ENCODE results near the gene KAT7.
A peak's percentile ranks its signal among the peaks of the same experiment; 100 is the strongest.

Gene KAT7

DNA sequence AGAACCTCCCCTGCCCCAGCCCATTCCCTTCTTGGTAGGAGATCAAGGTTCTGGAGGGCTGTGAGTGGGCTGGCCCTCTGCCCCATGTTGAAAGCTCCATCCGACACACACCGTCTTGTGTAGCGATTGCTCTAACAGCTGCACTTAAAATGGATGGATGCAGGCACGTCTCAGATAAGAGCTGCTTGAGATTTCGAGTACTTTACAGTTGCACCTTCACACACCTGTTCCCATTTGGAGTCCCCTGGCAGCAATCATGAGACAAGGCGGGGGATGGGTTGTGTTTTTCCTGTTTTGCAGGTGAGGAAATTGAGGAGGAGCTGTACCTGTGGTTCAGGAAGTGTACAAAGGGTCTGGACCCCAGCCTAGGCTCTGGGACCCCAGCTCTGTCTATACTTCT lies 85.0 kb downstream of the KAT7 start:
- DNase-seq: no peak

DNA sequence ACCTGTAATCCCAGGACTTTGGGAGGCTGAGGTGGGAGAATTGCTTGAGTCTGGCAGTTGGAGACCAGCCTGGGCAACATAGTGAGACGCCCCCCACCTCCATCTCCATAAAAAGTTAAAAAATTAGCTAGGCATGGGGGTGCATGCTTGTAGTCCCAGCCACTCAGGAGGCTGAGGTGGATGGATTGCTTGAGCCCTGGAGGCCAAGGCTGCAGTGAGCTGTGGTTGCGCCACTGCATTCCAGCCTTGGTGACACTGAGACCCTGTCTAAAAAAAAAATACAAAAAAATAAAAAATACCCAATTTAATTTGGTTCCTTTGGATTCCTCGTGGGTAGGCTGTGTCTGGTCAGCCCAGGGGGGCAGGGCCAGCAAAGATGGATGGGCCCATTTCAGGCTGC lies 85.4 kb downstream of the KAT7 start:
- no peak for DNase-seq

DNA sequence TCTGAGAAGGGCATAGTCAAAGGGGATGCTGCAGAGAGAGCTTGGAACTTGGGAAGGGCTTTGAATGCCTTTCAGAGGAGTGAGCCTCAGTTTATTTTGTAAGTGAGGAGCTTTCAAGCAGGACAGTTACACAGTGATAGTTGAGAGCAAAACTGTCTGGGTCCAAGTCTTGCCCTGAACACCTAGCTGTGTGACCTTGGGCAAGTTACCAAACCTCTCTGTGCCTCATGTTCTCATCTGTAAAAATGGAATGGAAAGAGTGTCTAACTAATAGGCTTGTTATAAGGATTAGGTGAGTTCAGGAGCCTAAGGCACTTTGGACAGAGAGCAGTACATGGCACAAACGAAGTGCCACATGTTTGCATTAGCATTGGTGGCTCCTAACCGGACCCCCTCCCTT lies 86.4 kb downstream of the KAT7 start:
- no peak for DNase-seq

DNA sequence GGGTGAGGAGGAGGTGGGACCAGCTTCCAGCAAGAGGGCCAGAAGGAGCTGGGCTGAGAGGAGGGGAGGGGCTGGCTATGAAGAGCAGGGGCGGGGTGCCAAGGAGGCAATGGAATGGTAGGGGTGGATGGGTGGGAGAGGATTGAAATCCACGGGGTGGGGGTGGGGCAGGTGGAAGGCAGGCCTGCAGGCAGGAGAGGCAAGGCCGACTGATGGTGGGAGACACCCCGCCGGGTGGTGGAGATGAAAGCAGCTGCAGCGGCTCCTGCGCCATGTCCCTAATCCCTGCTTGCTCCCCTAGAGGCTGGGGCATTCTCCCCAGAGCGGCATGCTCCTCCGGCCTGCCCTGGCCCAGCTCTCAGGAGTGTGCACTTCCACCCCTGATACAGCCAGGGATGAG lies 87.2 kb downstream of the KAT7 start:
- DNase-seq: peak; percentile 40

DNA sequence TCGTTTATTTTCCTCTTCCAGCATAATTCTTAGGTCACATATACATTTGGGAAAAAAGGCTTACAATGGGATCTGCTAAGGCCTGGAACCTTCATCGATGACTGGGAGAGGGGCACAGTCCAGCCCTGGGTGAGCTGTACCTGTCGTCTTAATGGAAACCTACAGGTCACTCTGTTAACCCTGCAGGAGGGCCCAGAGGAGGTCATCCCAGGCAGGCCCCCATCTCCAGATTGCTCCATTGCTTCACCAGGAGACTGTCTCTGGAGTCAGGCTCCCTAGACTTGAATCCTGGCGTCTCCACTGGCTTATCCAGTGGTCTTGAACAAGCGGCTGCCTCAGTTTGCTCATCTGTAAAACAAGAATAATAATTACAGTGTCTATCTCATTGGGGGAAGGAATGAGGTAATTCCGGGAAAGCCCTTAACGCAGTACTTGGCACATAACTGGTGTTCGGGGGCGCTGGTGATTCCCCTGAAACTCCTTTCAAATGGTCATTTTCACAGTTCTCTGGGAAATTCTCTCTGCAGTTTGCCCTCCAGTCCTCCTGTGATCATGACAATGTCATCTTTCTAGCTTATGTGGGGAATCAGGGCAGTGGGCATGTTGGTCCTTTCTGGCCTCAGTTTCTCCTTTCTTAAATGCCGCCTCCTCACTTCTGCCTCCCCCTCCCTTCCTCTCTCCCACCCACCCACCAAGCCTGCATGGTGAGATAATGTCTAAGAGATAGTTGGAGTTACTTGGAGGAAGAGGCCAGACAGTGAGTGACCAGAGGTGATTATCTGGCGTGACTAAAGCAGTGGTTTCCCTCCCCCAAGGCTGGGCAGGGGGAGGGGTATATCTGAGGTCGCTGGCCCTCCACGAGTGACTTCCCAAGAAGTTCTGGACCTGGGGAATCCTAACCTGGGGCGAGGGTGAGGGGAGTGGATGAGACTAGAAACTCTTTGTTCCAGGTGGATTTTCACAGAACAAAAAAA lies 90.7 kb downstream of the KAT7 start:
- DNase-seq: no peak

DNA sequence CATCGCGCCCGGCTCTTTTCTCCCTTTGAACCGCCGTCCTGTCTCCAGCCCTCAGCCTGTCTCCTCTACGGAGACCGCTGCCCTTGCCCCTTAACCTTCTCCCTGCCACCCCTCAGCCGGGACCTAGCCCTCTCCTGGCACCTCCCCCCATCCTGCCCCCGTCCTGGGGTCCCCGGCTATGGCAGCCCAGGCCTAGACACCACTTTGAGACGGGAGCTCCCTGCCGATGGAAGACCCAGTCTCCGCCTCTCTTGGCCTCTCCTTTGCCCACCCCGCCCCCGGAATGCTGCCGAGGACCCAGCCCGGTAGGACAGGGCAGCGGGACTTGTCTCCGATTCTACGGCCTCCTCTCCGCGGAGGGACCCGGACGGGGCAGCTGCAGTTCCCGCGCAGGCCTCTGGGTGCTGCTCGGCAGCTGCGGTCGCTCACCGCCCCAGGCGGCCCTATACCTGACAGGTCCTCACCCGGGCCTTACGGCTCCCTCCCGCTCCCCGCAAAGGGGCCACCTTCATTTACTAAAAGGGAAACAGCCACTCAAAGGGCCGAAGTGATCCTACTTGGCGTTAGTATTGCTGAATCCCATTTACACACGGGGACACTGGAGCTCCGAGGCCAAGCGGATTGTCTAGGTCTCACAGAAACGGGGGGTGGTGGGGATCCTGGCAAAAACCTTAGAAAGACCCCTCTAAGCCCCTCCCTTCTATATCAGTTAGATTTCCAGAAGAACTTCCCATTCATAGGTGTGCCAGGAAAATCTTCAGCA lies 92.0 kb downstream of the KAT7 start:
- peak; percentile 73 for DNase-seq

DNA sequence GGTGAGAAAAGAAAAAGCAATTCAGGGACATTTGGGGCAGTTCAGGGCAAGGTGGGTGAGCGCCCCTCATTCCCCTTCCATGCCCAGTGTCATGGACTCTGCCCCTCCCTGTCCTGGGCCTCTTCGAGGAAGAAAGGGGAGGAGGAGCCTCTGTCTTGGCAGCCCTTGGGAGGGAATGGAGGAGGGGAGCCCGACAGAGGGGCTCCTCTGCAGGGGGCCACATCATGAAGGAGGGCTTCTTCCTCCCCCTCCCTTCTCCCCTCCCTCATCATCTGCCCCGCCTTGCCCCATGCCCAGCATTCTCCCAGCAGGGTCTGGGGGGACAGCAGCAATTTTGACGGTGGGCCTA lies 92.5 kb downstream of the KAT7 start:
- no peak for DNase-seq

DNA sequence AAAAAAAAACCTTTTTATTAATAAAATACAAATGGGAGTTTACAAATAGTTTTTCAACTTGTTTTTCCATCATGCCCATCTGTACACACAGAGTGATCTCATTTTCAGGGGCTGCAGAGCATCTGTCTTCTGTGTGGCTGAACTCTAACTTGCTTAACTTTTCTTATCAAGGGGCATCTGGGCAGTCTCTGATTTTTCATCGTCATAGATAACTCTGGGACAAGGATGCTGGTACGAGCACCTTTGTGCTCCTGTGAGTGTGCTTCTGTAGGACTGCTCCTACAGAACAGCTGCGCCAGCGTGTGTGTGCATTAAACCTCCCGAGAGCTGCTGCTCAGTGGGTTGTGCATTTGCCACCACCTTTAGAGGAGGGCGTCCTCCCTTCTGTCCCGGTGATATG lies 94.0 kb downstream of the KAT7 start:
- DNase-seq: no peak
